K562 (cell line): Measurements from ENCODE around the gene CD4. TPM values are rescaled to one million over a fixed set of nuclear protein-coding genes. Genes with fewer than 3 reads are reported as not detected.

ENCODE experiments used
- THAP12 ChIP-seq: fragments of 250-450 bp; sonication (Bioruptor Pico); IDR thresholded peaks from 2 replicates; pipeline ENCODE4 v1.9.0; 2021; ENCODE audit warnings: mild to moderate bottlenecking, inconsistent platforms
- VEZF1 ChIP-seq: fragments of 200-800 bp; sonication (Bioruptor generic); IDR thresholded peaks from 2 replicates; pipeline ENCODE4 v1.6.1; 2017; ENCODE audit warnings: missing genetic modification characterization, missing compliant biosample characterization
- polyA plus RNA-seq, 8 experiments: library from polyadenylated mRNA; depleted of rRNA in 4 of 8; stranded (reverse) in 5 of 8; unstranded in 3 of 8; fragments of >200 nt; fragmentation: Nextera tagmentation in 2 of 8; fragmentation: Illumina TruSeq in 1 of 8; extraction: Ambion mirVana in 2 of 8; extraction: Trizol in 1 of 8; gene quantifications; 2 replicates each; pipeline versions ENCODE4 v1.2.1 to v1.2.3, GENCODE V29; 2011 to 2014; ENCODE audit warnings: inconsistent platforms in 1 of 8, missing spikeins in 1 of 8
- total RNA-seq, 7 experiments: library from RNA; depleted of rRNA in 6 of 7; stranded (reverse); fragments of >200 nt in 6 of 7; fragmentation: Illumina TruSeq in 2 of 7; extraction: Trizol in 2 of 7; gene quantifications; 2 replicates each; pipeline versions ENCODE4 v1.2.1 to v1.2.3, GENCODE V29; 2011 to 2021; ENCODE audit warnings: low replicate concordance in 1 of 7

The CD4 gene
- total and polyA plus RNA-seq, 9 of the 15 experiments (the other 6 are each of a cell fraction or from before 2014, with no cell fraction given): 0.06 to 0.27 (median 0.09) TPM; not detected in 5

GRCh38 chr12:6827982-6828780 is 38.9 kb downstream of the CD4 start, which contains the start of gene P3H3 (continued):
- no peak for TF ChIP-seq THAP12 (CRISPR knock-in tag)
- peak; percentile 76 for TF ChIP-seq VEZF1 (CRISPR knock-in tag)
